Chondrocyte (in vitro differentiated cells): ENCODE results near the gene FTSJ3. TPM values are rescaled to one million over a fixed set of nuclear protein-coding genes. Genes with fewer than 3 reads are reported as not detected.
"Not testable (repeated sequence)": the region's sequence is repeated elsewhere in the genome, so short reads cannot be mapped to it uniquely, and the experiment has no call there.

Experiments
- DNase-seq: peaks from one replicate; pipeline ENCODE4 v3.0.0; 2021; ENCODE audit warnings: mixed read lengths, low spot score
- H3K27ac Mint-ChIP-seq: one replicate; pipeline ENCODE4 v1.8.0; 2021; ENCODE audit warnings: mild to moderate bottlenecking, moderate library complexity, mixed read lengths; ENCODE audit not compliant: unreplicated experiment
- H3K27me3 Mint-ChIP-seq: 2 replicates; pipeline ENCODE4 v1.8.0; 2021; ENCODE audit warnings: low read depth, mixed read lengths
- H3K36me3 Mint-ChIP-seq: 2 replicates; pipeline ENCODE4 v1.8.0; 2021; ENCODE audit warnings: low read depth, mixed read lengths
- H3K4me1 Mint-ChIP-seq: 2 replicates; pipeline ENCODE4 v1.8.0; 2021; ENCODE audit warnings: low read depth, mild to moderate bottlenecking, mixed read lengths
- H3K4me3 Mint-ChIP-seq: one replicate; pipeline ENCODE4 v1.8.0; 2021; ENCODE audit warnings: mild to moderate bottlenecking, moderate library complexity, mixed read lengths; ENCODE audit not compliant: unreplicated experiment
- H3K9me3 Mint-ChIP-seq: 2 replicates; pipeline ENCODE4 v1.8.0; 2021; ENCODE audit warnings: low read depth, mixed read lengths
- total RNA-seq: library from RNA; stranded (reverse); gene quantifications from 3 replicates; pipeline ENCODE4 v1.2.1, GENCODE V29; 2021
- TF ChIP-seq, protein P1 (sequence below): fragments of 200-600 bp; sonication (generic); IDR thresholded peaks from 2 replicates; pipeline ENCODE4 v1.5.0; 2021; ENCODE audit warnings: antibody characterized with exemption, mild to moderate bottlenecking, moderate library complexity

The FTSJ3 gene
- total RNA-seq, 1 donor from 2014 or later = 26.5 TPM

DNA sequence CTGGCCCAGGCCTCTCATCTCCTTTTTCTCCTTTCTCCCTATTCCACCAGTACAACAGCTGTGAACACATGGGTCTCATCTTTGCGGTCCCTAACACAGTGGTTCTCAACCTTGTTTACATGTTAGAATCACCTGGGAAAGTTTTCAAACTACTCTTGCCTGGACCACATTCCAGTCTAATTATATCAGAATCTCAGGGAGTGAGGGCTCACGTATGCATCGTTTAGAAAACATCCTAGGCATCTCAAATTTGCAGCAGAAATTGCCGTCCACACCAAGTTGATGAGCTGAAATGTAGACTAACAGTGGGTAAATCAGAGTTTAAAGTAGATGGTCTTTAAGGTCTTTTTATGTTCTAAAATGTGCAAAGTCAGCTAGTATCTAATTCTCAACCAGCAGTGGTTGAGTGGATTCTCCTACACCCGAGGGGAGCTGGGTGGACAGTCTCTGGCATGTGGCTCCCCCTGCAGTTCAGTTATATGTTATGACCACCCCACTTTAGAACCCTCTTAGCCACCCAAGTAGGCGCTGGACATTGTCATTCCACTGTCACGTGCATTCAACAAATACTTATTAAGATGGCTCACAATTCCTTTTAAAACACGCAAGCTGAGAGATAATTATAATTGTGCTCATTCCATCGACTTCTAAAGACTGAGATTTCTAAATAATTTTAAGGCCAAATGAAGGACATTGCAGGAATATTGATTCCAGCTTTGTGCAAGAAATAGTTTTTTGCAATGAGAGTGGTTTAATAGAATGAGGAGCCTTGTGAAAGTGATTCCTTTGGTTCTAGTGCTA lies 42.2 kb upstream of the FTSJ3 start:
- DNase-seq, H3K9me3 Mint-ChIP-seq, H3K27me3 Mint-ChIP-seq, H3K36me3 Mint-ChIP-seq, H3K4me3 Mint-ChIP-seq: not testable (repeated sequence)
- TF ChIP-seq, protein P1, sequence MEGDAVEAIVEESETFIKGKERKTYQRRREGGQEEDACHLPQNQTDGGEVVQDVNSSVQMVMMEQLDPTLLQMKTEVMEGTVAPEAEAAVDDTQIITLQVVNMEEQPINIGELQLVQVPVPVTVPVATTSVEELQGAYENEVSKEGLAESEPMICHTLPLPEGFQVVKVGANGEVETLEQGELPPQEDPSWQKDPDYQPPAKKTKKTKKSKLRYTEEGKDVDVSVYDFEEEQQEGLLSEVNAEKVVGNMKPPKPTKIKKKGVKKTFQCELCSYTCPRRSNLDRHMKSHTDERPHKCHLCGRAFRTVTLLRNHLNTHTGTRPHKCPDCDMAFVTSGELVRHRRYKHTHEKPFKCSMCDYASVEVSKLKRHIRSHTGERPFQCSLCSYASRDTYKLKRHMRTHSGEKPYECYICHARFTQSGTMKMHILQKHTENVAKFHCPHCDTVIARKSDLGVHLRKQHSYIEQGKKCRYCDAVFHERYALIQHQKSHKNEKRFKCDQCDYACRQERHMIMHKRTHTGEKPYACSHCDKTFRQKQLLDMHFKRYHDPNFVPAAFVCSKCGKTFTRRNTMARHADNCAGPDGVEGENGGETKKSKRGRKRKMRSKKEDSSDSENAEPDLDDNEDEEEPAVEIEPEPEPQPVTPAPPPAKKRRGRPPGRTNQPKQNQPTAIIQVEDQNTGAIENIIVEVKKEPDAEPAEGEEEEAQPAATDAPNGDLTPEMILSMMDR = peak; percentile 52
- peaks cover 11% of the 10 kb centered on the region for H3K4me1 Mint-ChIP-seq
- peak overlapping the region; percentile 49 for H3K27ac Mint-ChIP-seq

DNA sequence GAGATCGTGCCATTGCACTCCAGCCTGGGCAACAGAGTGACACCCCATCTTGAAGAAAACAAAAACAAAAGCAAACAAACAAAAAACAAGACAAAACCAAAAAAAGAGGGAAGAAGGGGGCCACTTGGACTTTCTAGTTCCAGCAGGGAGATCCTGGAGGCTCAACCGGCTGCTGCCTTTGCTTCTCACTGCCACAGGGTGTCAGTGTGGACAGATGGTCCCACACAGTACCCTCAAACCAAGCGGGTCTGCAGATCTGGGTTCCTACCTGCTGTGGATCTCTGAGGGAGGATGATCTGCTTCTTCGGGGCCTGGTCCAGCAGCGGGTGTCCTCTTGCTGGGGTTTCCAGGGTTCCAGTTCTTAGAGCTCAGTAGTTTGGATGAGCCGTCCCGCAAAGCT lies 39.2 kb upstream of the FTSJ3 start:
- H3K9me3 Mint-ChIP-seq = not testable (repeated sequence)

DNA sequence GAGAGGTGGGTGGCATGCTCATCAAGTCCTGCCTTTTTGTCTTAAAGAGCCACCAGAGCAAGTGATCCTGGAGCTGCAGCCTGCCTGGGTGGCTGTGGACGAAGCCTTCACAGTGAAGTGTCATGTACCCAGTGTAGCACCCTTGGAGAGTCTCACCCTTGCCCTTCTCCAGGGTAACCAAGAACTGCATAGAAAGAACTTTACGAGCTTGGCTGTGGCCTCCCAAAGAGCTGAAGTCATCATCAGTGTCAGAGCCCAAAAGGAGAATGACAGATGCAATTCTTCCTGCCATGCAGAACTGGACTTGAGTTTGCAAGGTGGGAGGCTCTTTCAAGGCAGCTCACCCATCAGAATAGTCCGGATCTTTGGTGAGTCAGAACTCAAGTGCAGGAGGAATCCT lies 31.8 kb upstream of the FTSJ3 start:
- TF ChIP-seq, protein P1 = no peak
- no peaks in the 10 kb centered on the region for H3K4me1 Mint-ChIP-seq
- no peak overlapping the region for H3K27ac Mint-ChIP-seq
- peaks cover 33% of the 10 kb centered on the region for H3K27me3 Mint-ChIP-seq
- H3K9me3 Mint-ChIP-seq = no peaks in the 10 kb centered on the region
- H3K4me3 Mint-ChIP-seq = no peak overlapping the region
- no peak for DNase-seq
- H3K36me3 Mint-ChIP-seq = no peaks in the 10 kb centered on the region

More for the DNA sequence above, 39.2 kb upstream of the FTSJ3 start:
- H3K4me1 Mint-ChIP-seq = peaks cover 11% of the 10 kb centered on the region
- DNase-seq, H3K27ac Mint-ChIP-seq, H3K36me3 Mint-ChIP-seq, H3K4me3 Mint-ChIP-seq, H3K27me3 Mint-ChIP-seq: not testable (repeated sequence)

DNA sequence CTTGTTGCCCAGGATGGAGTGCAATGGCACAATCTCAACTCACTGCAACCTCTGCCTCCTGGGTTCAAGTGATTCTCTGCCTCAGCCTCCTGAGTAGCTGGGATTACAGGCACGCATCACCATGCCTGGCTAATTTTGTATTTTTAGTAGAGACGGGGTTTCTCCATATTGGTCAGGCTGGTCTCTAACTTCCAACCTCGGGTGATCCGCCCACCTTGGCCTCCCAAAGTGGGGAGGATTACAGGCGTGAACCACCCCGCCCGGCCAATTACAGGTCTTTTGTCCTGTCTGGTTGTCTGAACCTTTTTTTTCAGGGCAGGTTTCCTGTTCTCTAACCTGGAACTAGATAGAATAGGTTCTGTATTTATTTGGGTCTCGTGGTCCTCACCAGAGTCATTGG lies 29.0 kb upstream of the FTSJ3 start:
- H3K4me3 Mint-ChIP-seq, DNase-seq: not testable (repeated sequence)

GRCh38 chr17:63855185-63855584 lies 27.7 kb upstream of the FTSJ3 start:
- Mint-ChIP-seq H3K9me3 (no peaks in the 10 kb centered on the region), H3K27me3 (peaks cover 28% of the 10 kb centered on the region), H3K27ac (no peak overlapping the region), H3K4me3 (no peak overlapping the region), H3K4me1 (no peaks in the 10 kb centered on the region), H3K36me3 (no peaks in the 10 kb centered on the region)
- no peak for DNase-seq
- TF ChIP-seq, protein P1 = no peak

More for the DNA sequence above, 29.0 kb upstream of the FTSJ3 start:
- H3K27me3 Mint-ChIP-seq = peaks cover 36% of the 10 kb centered on the region
- not testable (repeated sequence) for H3K9me3 Mint-ChIP-seq, H3K27ac Mint-ChIP-seq, H3K4me1 Mint-ChIP-seq, H3K36me3 Mint-ChIP-seq

DNA sequence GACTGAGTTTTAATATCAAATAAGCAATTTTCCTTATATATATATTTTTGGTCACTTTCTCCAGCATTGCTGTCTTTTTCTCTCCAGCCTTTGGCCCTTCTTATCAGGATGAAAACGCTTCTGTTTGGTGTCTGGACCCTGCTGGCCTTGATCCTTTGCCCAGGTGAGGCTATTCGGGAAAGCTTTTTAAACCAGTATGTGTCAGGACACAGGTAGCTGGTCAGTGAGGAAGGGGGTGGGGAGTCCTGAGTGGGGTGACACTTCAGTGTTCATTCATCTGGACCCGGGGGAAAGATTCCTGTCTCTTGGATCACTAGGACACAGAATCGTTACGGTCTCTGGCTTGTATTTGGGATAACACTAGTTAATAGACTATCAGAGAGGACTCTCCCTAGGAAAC lies 27.2 kb upstream of the FTSJ3 start:
- no peaks in the 10 kb centered on the region for H3K9me3 Mint-ChIP-seq
- no peak overlapping the region for H3K4me3 Mint-ChIP-seq
- no peaks in the 10 kb centered on the region for H3K36me3 Mint-ChIP-seq
- H3K4me1 Mint-ChIP-seq = no peaks in the 10 kb centered on the region
- DNase-seq = no peak
- peaks cover 23% of the 10 kb centered on the region for H3K27me3 Mint-ChIP-seq
- TF ChIP-seq, protein P1 = no peak
- no peak overlapping the region for H3K27ac Mint-ChIP-seq
